ENCODE measurements around the gene EXOC3.

GRCh38 chr5:439181-439580, 3.8 kb upstream of the EXOC3 start:
- TF ChIP-seq, protein P1, sequence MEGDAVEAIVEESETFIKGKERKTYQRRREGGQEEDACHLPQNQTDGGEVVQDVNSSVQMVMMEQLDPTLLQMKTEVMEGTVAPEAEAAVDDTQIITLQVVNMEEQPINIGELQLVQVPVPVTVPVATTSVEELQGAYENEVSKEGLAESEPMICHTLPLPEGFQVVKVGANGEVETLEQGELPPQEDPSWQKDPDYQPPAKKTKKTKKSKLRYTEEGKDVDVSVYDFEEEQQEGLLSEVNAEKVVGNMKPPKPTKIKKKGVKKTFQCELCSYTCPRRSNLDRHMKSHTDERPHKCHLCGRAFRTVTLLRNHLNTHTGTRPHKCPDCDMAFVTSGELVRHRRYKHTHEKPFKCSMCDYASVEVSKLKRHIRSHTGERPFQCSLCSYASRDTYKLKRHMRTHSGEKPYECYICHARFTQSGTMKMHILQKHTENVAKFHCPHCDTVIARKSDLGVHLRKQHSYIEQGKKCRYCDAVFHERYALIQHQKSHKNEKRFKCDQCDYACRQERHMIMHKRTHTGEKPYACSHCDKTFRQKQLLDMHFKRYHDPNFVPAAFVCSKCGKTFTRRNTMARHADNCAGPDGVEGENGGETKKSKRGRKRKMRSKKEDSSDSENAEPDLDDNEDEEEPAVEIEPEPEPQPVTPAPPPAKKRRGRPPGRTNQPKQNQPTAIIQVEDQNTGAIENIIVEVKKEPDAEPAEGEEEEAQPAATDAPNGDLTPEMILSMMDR (IDR thresholded peaks at IDR 0.05): no peak
- no peak for TF ChIP-seq POLR2A (IDR thresholded peaks at IDR 0.05)

Data from transverse colon (tissue), 3 donors.